Thyroid gland (tissue), 4 donors: Measurements from ENCODE around the gene ARL17B.
"Not testable (repeated sequence)": the region's sequence is repeated elsewhere in the genome, so short reads cannot be mapped to it uniquely, and the experiment has no call there.

Experiments used
- CTCF ChIP-seq, 6 experiments: fragments of 200-600 bp in 3 of 6; fragments of 450-650 bp in 3 of 6; sonication (generic) in 3 of 6; IDR thresholded peaks; one replicate each; pipeline ENCODE4 v1.5.1; 2016 to 2019; ENCODE audit warnings: antibody characterized with exemption in 6 of 6, mild to moderate bottlenecking in 2 of 6, inconsistent platforms in 1 of 6, moderate library complexity in 1 of 6
- POLR2A ChIP-seq, 2 donors: fragments of 450-650 bp; IDR thresholded peaks; one replicate each; pipeline ENCODE4 v1.6.1; 2017; ENCODE audit warnings: antibody characterized with exemption in 2 of 2, mild to moderate bottlenecking in 2 of 2, moderate library complexity in 1 of 2

GRCh38 chr17:46256369-46256768 lies 105.2 kb downstream of the ARL17B start:
- TF ChIP-seq CTCF, POLR2A (IDR thresholded peaks at IDR 0.05): not testable (repeated sequence)
